ENCODE data around the gene HPS4. TPM values are rescaled to one million over a fixed set of nuclear protein-coding genes. Genes with fewer than 3 reads are reported as not detected.

The HPS4 gene
- total RNA-seq, 3 donors from 2014 or later, result 29.0 to 43.6 (median 35.4) TPM

- H3K27me3 ChIP-seq, result no peaks in the 10 kb centered on the region
- intact Hi-C loops (cut with DNase I; ENCODE audit: low total_unique reads), result no loop called here
- no peak overlapping the region for H3K4me3 ChIP-seq
- TF ChIP-seq, protein P1, sequence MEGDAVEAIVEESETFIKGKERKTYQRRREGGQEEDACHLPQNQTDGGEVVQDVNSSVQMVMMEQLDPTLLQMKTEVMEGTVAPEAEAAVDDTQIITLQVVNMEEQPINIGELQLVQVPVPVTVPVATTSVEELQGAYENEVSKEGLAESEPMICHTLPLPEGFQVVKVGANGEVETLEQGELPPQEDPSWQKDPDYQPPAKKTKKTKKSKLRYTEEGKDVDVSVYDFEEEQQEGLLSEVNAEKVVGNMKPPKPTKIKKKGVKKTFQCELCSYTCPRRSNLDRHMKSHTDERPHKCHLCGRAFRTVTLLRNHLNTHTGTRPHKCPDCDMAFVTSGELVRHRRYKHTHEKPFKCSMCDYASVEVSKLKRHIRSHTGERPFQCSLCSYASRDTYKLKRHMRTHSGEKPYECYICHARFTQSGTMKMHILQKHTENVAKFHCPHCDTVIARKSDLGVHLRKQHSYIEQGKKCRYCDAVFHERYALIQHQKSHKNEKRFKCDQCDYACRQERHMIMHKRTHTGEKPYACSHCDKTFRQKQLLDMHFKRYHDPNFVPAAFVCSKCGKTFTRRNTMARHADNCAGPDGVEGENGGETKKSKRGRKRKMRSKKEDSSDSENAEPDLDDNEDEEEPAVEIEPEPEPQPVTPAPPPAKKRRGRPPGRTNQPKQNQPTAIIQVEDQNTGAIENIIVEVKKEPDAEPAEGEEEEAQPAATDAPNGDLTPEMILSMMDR (IDR thresholded peaks at IDR 0.05), result no peak
- TF ChIP-seq POLR2A (IDR thresholded peaks at IDR 0.05), result no peak
- no peak for TF ChIP-seq POLR2AphosphoS5 (IDR thresholded peaks at IDR 0.05)
- peaks cover 41% of the 10 kb centered on the region for H3K36me3 ChIP-seq
- no peak for DNase-seq (ENCODE audit: low spot score in 2 of 2)
- no peaks in the 10 kb centered on the region for H3K4me1 ChIP-seq
- no peaks in the 10 kb centered on the region for H3K9me3 ChIP-seq
- H3K27ac ChIP-seq, result no peak overlapping the region
Observed at GRCh38 chr22:26496456-26496855, 12.9 kb upstream of the HPS4 start.

DNA sequence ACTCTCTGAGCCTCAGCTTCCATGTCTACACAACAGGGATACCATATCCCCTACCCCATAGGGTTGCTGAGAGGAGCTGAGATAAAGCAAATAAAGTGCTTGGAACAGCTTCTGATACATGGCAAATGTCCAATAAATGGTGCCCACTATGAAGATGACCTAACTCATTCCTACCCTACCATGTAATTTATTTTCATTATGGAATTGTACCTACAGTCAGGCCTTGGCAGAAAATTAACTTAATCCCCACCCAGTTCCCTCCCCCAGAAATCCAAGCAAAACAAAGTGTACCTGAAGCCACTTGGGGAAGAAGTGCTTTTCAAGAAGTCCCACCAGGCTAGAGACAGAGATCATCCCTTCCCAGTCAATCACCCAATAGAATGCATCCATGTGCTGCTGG lies 10.9 kb upstream of the HPS4 start:
- Histone ChIP-seq H3K36me3 (peaks cover 34% of the 10 kb centered on the region), H3K27ac (no peak overlapping the region), H3K9me3 (no peaks in the 10 kb centered on the region), H3K4me1 (no peaks in the 10 kb centered on the region), H3K4me3 (no peak overlapping the region), H3K27me3 (no peaks in the 10 kb centered on the region)
- no peak for TF ChIP-seq POLR2A (IDR thresholded peaks at IDR 0.05)
- no peak for TF ChIP-seq POLR2AphosphoS5 (IDR thresholded peaks at IDR 0.05)
- TF ChIP-seq, protein P1 (IDR thresholded peaks at IDR 0.05), result no peak
- DNase-seq (ENCODE audit: low spot score in 2 of 2), result no peak
- intact Hi-C loops (cut with DNase I; ENCODE audit: low total_unique reads), result no loop called here

DNA sequence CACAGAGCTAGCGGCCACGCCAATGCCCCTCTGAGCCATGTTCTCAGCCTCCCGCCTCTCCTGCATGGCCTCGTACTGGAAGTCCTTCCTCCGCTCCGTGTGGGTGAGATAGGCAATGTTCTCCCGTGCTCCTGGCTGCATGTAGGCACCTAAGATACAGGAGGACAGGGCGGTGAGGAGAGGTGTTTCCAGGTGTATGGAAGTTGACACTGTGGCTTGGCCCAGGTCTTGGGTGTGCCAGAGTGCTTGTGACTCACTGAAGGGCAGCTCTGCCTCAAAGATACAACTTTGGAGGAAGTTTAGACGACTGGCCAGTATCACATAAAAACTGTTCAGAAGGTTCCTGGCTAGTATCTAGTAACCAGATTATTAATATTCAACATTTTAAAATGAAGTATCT lies 8.6 kb upstream of the HPS4 start:
- H3K27me3 ChIP-seq, result no peaks in the 10 kb centered on the region
- no peaks in the 10 kb centered on the region for H3K4me1 ChIP-seq
- H3K36me3 ChIP-seq, result peaks cover 25% of the 10 kb centered on the region
- H3K9me3 ChIP-seq, result no peaks in the 10 kb centered on the region
- DNase-seq (ENCODE audit: low spot score in 2 of 2), result no peak
- no peak overlapping the region for H3K27ac ChIP-seq
- intact Hi-C loops (cut with DNase I; ENCODE audit: low total_unique reads), result no loop called here
- TF ChIP-seq, protein P1 (IDR thresholded peaks at IDR 0.05), result no peak
- TF ChIP-seq POLR2A (IDR thresholded peaks at IDR 0.05) (no peak), POLR2AphosphoS5 (IDR thresholded peaks at IDR 0.05) (no peak)
- H3K4me3 ChIP-seq, result no peak overlapping the region

DNA sequence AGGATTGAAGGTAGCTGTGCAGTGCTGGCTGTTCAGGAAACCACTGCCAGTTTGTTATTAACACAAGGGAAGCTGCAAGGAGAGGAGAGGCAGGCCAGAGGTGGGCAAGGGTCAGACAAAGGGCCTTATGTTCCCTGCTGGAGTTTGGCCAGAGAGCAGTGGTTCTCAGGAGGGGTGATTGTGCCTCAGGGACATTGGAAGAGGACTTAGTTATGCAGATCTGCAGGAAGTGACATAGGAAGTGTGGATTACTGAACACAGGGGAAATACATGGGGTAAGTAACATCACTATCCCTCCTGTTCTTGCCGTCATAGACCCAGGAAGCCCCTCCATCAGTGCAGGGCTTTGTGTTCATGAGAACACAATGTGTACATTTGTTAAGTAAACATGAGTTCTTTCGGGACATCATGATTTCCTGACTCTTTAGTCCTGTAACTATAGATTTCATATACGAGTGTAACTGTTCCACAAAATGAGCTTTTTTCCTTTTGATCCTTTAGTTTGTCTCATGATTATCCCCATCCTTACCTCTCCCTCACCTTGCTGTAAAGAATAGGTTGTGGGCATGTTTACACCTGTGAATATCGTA lies 6.0 kb upstream of the HPS4 start:
- H3K27ac ChIP-seq, result no peak overlapping the region
- intact Hi-C loops (cut with DNase I; ENCODE audit: low total_unique reads), result no loop called here
- DNase-seq (ENCODE audit: low spot score in 2 of 2), result no peak
- H3K27me3 ChIP-seq, result no peaks in the 10 kb centered on the region
- peaks cover 15% of the 10 kb centered on the region for H3K36me3 ChIP-seq
- no peak overlapping the region for H3K4me3 ChIP-seq
- H3K4me1 ChIP-seq, result peaks cover 0 to 9% of the 10 kb centered on the region in 2 donors
- no peaks in the 10 kb centered on the region for H3K9me3 ChIP-seq
- TF ChIP-seq POLR2A (IDR thresholded peaks at IDR 0.05) (no peak), POLR2AphosphoS5 (IDR thresholded peaks at IDR 0.05) (no peak)
- TF ChIP-seq, protein P1 (IDR thresholded peaks at IDR 0.05), result no peak

DNA sequence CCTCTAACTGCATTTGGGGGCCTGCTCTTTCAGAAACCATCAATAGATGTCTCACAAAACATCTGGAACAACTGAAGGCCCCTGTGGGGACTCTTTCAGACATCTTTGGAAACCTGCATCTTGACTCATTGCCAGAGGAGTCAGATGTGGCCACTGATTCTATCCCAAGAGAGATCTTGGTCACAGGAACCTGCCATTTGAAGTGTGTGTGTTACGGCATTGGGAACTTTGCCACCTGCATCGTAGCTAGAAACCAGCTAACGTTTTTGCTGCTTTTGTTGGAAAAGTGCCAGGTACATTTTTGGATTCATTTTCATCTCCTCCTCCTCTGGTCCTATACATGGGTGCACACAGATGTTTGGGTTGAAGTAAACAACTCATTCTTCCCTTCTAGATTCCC lies 4.4 kb upstream of the HPS4 start:
- Histone ChIP-seq H3K27me3 (no peaks in the 10 kb centered on the region), H3K36me3 (peaks cover 5% of the 10 kb centered on the region), H3K27ac (no peak overlapping the region), H3K9me3 (no peaks in the 10 kb centered on the region), H3K4me1 (peaks cover 0 to 11% of the 10 kb centered on the region in 2 donors), H3K4me3 (no peak overlapping the region)
- no peak for DNase-seq (ENCODE audit: low spot score in 2 of 2)
- intact Hi-C loops (cut with DNase I; ENCODE audit: low total_unique reads), result no loop called here
- TF ChIP-seq POLR2AphosphoS5 (IDR thresholded peaks at IDR 0.05), result no peak
- TF ChIP-seq, protein P1 (IDR thresholded peaks at IDR 0.05), result no peak
- no peak for TF ChIP-seq POLR2A (IDR thresholded peaks at IDR 0.05)
